HCT116 (cell line): ENCODE measurements around the gene NLN. TPM values are rescaled to one million over a fixed set of nuclear protein-coding genes. Genes with fewer than 3 reads are reported as not detected.

Source experiments
- ATAC-seq: fragments of 200-7000 bp; cut with Tn5 transposase; 2 replicates; pipeline ENCODE4 v1.9.1; 2020; ENCODE audit warnings: mild to moderate bottlenecking, moderate library complexity
- BruUV-seq: library from RNA; stranded (reverse); fragments of 400-500 nt; replicated peaks from 2 replicates; lab custom pipeline; 2021; lab: Mats Ljungman, UMichigan
- CTCF ChIA-PET: fragments of 300-600 bp; sonication (Branson Sonifier 250); formaldehyde crosslinking; loops from one replicate; lab custom pipeline; 2021; ENCODE audit warnings: antibody characterized with exemption; lab: Charles Lee
- POLR2A ChIA-PET: fragments of 300-600, 350-600 bp; sonication (Branson Sonifier 250); formaldehyde crosslinking; loops from one replicate; lab custom pipeline; 2021; ENCODE audit warnings: antibody characterized with exemption; lab: Charles Lee
- RAD21 ChIA-PET, 2 experiments: fragments of 300-600 bp; sonication (Branson Sonifier 250); formaldehyde crosslinking; loops; one replicate each; lab custom pipeline; 2023; ENCODE audit warnings: low total read pairs in 2 of 2; ENCODE audit not compliant: uncharacterized antibody in 2 of 2, unreplicated experiment in 2 of 2, low non-redundant PET in 1 of 2; lab: Charles Lee
- DNase-seq: peaks from one replicate; pipeline ENCODE4 v3.0.0-alpha.2; 2010; ENCODE audit warnings: low read depth, low spot score
- H2AFZ ChIP-seq: fragments of 200-600 bp; shearing (Covaris generic), sonication (generic); 2 replicates; pipeline ENCODE4 v1.6.1; 2017; ENCODE audit warnings: low read depth, mixed run types, mixed read lengths, antibody characterized with exemption, low read length; ENCODE audit not compliant: poor library complexity, severe bottlenecking
- H3K27ac ChIP-seq: 2 replicates; pipeline ENCODE4 v1.5.1; 2012; ENCODE audit warnings: low read depth, low read length
- H3K27me3 ChIP-seq: fragments of 200-600 bp; sonication (generic); 2 replicates; pipeline ENCODE4 v1.6.1; 2016; ENCODE audit warnings: mixed run types, low read length, mixed read lengths; ENCODE audit not compliant: insufficient read depth
- H3K36me3 ChIP-seq, 2 experiments: fragments of 200-500 bp in 1 of 2; fragments of 200-600 bp in 1 of 2; sonication (Bioruptor generic) in 1 of 2; sonication (generic) in 1 of 2; 2 replicates each; pipeline versions ENCODE4 v1.5.1 to v1.6.1; 2014 to 2016; ENCODE audit warnings: low read length in 2 of 2, inconsistent platforms in 1 of 2, mixed read lengths in 1 of 2, mixed run types in 1 of 2; ENCODE audit not compliant: insufficient read depth in 2 of 2, control insufficient read depth in 1 of 2
- H3K4me1 ChIP-seq, 2 experiments: fragments of 200-600 bp in 1 of 2; sonication (generic) in 1 of 2; 2 replicates each; pipeline versions ENCODE4 v1.5.1 to v1.6.1; 2012 to 2017; ENCODE audit warnings: low read length in 2 of 2, inconsistent platforms in 1 of 2, mild to moderate bottlenecking in 1 of 2, mixed read lengths in 1 of 2, mixed run types in 1 of 2, moderate library complexity in 1 of 2; ENCODE audit not compliant: insufficient read depth in 2 of 2, control insufficient read depth in 1 of 2
- H3K4me2 ChIP-seq: fragments of 200-600 bp; sonication (generic); 2 replicates; pipeline ENCODE4 v1.6.1; 2017; ENCODE audit warnings: mixed run types, low read length, mixed read lengths
- H3K4me3 ChIP-seq, 2 experiments: fragments of 200-600 bp in 1 of 2; sonication (generic) in 1 of 2; replicated peaks in 1 of 2; 2 replicates each; pipeline ENCODE4 v1.5.1; 2011 to 2016; ENCODE audit warnings: low read length in 2 of 2, control low read depth in 1 of 2, low read depth in 1 of 2, mild to moderate bottlenecking in 1 of 2, mixed read lengths in 1 of 2, mixed run types in 1 of 2
- H3K79me2 ChIP-seq: fragments of 200-600 bp; sonication (generic); 2 replicates; pipeline ENCODE4 v1.6.1; 2017; ENCODE audit warnings: mild to moderate bottlenecking, mixed run types, low read length, moderate library complexity, mixed read lengths; ENCODE audit not compliant: insufficient read depth
- H3K9ac ChIP-seq: fragments of 200-600 bp; sonication (generic); 2 replicates; pipeline ENCODE4 v1.6.1; 2016; ENCODE audit warnings: low read length, mixed read lengths
- H3K9me2 ChIP-seq: fragments of 200-600 bp; sonication (generic), shearing (Covaris generic); 2 replicates; pipeline ENCODE4 v1.6.1; 2017; ENCODE audit warnings: mixed run types, mild to moderate bottlenecking, moderate library complexity; ENCODE audit not compliant: insufficient read depth
- H3K9me3 ChIP-seq, 2 experiments: fragments of 200-500 bp in 1 of 2; fragments of 200-600 bp in 1 of 2; sonication (Bioruptor generic) in 1 of 2; sonication (generic) in 1 of 2; 2 replicates each; pipeline ENCODE4 v1.6.1; 2014 to 2017; ENCODE audit warnings: low read length in 2 of 2, mixed read lengths in 2 of 2, inconsistent platforms in 1 of 2, low read depth in 1 of 2, mild to moderate bottlenecking in 1 of 2, mixed run types in 1 of 2, moderate library complexity in 1 of 2; ENCODE audit not compliant: control insufficient read depth in 1 of 2, insufficient read depth in 1 of 2
- H4K20me1 ChIP-seq: fragments of 200-600 bp; sonication (generic), shearing (Covaris generic); 2 replicates; pipeline ENCODE4 v1.6.1; 2017; ENCODE audit warnings: mixed run types, mild to moderate bottlenecking, moderate library complexity; ENCODE audit not compliant: insufficient read depth
- ATF3 ChIP-seq: IDR thresholded peaks from 2 replicates; pipeline ENCODE4 v1.6.1; 2012
- CEBPB ChIP-seq: IDR thresholded peaks from 2 replicates; pipeline ENCODE4 v1.6.1; 2012; ENCODE audit warnings: low read depth
- CTCF ChIP-seq, 3 experiments: fragments of 200-600 bp in 1 of 3; sonication (generic) in 1 of 3; IDR thresholded peaks in 2 of 3; conservative IDR thresholded peaks in 1 of 3; 2 replicates each; pipeline ENCODE4 v1.5.1; 2012 to 2017; ENCODE audit warnings: low read depth in 2 of 3, low read length in 2 of 3, antibody characterized with exemption in 1 of 3, borderline replicate concordance in 1 of 3, control low read depth in 1 of 3, mild to moderate bottlenecking in 1 of 3, mixed read lengths in 1 of 3, mixed run types in 1 of 3, moderate library complexity in 1 of 3; ENCODE audit not compliant: insufficient read depth in 1 of 3
- EGR1 ChIP-seq: IDR thresholded peaks from 2 replicates; pipeline ENCODE4 v1.6.1; 2012; ENCODE audit warnings: low read depth
- ELF1 ChIP-seq: IDR thresholded peaks from 2 replicates; pipeline ENCODE4 v1.6.1; 2012; ENCODE audit warnings: low read depth, borderline replicate concordance
- EZH2phosphoT487 ChIP-seq: fragments of 200-600 bp; IDR thresholded peaks from 2 replicates; pipeline ENCODE4 v1.6.1; 2018; ENCODE audit warnings: antibody characterized with exemption, borderline replicate concordance
- FOSL1 ChIP-seq: IDR thresholded peaks from 2 replicates; pipeline ENCODE4 v1.6.1; 2012; ENCODE audit warnings: low read depth
- JUND ChIP-seq: IDR thresholded peaks from 2 replicates; pipeline ENCODE4 v1.6.1; 2012
- POLR2AphosphoS5 ChIP-seq: IDR thresholded peaks from 2 replicates; pipeline ENCODE4 v1.6.1; 2011; ENCODE audit warnings: mild to moderate bottlenecking, low read depth, low read length, moderate library complexity
- REST ChIP-seq: IDR thresholded peaks from 2 replicates; pipeline ENCODE4 v1.6.1; 2012; ENCODE audit warnings: low read depth
- SP1 ChIP-seq: IDR thresholded peaks from 2 replicates; pipeline ENCODE4 v1.6.1; 2012; ENCODE audit warnings: low read depth
- ZNF274 ChIP-seq: fragments of 200-500 bp; sonication (Bioruptor generic); IDR thresholded peaks from 2 replicates; pipeline ENCODE4 v1.6.1; 2014; ENCODE audit warnings: mild to moderate bottlenecking, low read depth, low read length, inconsistent platforms
- intact Hi-C: fragments of 100-400 bp; cut with micrococcal nuclease; formaldehyde crosslinking; loops from 2 replicates; pipeline ENCODE4 v1.10.0; 2022
- total RNA-seq: library from RNA; stranded (reverse); gene quantifications from one replicate; pipeline ENCODE4 v1.2.1, GENCODE V29; 2021; ENCODE audit not compliant: unreplicated experiment
- TF ChIP-seq, protein P1 (sequence below): IDR thresholded peaks from 2 replicates; pipeline ENCODE4 v1.6.1; 2012

NLN gene
- total RNA-seq, 1 experiment from 2014 or later = 67.6 TPM

DNA sequence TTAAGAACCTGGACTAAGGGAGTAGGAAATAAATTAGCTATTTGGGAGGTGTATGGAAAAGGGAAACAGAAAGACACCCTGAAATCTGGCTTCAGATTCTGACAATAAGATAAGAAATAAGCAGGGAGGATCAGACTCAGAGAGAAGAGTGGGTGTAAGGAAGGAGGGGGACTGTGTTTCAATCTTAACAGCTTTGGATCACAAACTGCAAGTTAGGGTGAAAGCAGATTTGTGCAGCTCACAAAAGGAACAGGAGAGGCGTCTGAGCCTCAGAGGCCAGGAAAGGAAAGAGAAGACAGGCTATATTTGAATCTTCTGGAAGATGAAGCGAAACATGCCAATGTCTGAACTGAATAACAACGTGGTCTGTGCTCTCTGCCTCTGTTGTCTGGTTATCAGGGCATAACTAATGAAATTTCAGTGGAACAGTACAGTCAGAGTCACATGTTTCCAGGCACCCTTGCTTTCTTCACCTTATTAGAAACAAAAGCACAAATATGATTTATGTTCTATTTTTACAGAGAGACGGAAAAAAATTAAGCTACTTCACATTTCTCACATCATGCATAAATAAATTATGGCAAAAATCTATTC is 26.7 kb upstream of the NLN start:
- no peaks in the 10 kb centered on the region for H3K27me3 ChIP-seq
- ChIA-PET CTCF (no interaction called here), RAD21 (no interaction called here), POLR2A (no interaction called here)
- BruUV-seq = no TSS peak
- no peaks in the 10 kb centered on the region for H3K4me1 ChIP-seq
- H3K9me3 ChIP-seq = no peaks in the 10 kb centered on the region
- intact Hi-C loops = no loop called here
- H4K20me1 ChIP-seq = no peaks in the 10 kb centered on the region
- H3K36me3 ChIP-seq = no peaks in the 10 kb centered on the region
- H3K4me2 ChIP-seq = no peak overlapping the region
- no peak overlapping the region for H3K9ac ChIP-seq
- no peaks in the 10 kb centered on the region for H3K79me2 ChIP-seq
- no peak for TF ChIP-seq CTCF (IDR thresholded peaks at IDR 0.05 in 2 of 3, conservative IDR thresholded peaks at IDR 0.05 in 1 of 3; ENCODE audit: borderline replicate concordance in 1 of 3, insufficient read depth in 1 of 3, low read depth in 2 of 3, low read length in 2 of 3)
- TF ChIP-seq ELF1 = no peak
- no peak for TF ChIP-seq CEBPB
- TF ChIP-seq, protein P1, sequence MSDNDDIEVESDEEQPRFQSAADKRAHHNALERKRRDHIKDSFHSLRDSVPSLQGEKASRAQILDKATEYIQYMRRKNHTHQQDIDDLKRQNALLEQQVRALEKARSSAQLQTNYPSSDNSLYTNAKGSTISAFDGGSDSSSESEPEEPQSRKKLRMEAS = no peak
- TF ChIP-seq POLR2AphosphoS5 = no peak
- no peak for TF ChIP-seq FOSL1
- TF ChIP-seq ATF3 = no peak
- TF ChIP-seq REST = no peak
- no peak for TF ChIP-seq ZNF274
- TF ChIP-seq JUND = no peak
- no peak for TF ChIP-seq SP1
- no peak for TF ChIP-seq EZH2phosphoT487
- TF ChIP-seq EGR1 = no peak
- H3K4me3 ChIP-seq = no peak overlapping the region
- ATAC-seq = no peak
- H2AFZ ChIP-seq = no peak overlapping the region
- H3K27ac ChIP-seq = no peak overlapping the region
- DNase-seq = no peak
- no peaks in the 10 kb centered on the region for H3K9me2 ChIP-seq
